Panc1 (cell line): Measurements from ENCODE around the gene WDR75. TPM values are rescaled to one million over a fixed set of nuclear protein-coding genes. Genes with fewer than 3 reads are reported as not detected.

Source experiments
- ATAC-seq: fragments of 200-7000 bp; cut with Tn5 transposase; 2 replicates; pipeline ENCODE4 v1.9.1; 2020; ENCODE audit warnings: mild to moderate bottlenecking, moderate library complexity
- BruUV-seq: library from RNA; stranded (reverse); fragments of 400-500 nt; replicated peaks from 2 replicates; lab custom pipeline; 2021; lab: Mats Ljungman, UMichigan
- CTCF ChIA-PET: fragments of 300-600 bp; sonication (Branson Sonifier 250); formaldehyde crosslinking; loops from one replicate; lab custom pipeline; 2022; ENCODE audit warnings: antibody characterized with exemption; lab: Charles Lee
- POLR2A ChIA-PET: fragments of 300-600 bp; sonication (Branson Sonifier 250); formaldehyde crosslinking; loops from one replicate; lab custom pipeline; 2022; ENCODE audit warnings: antibody characterized with exemption; lab: Charles Lee
- DNase-seq: peaks from one replicate; pipeline ENCODE4 v3.0.0-alpha.2; 2010; ENCODE audit warnings: low read depth, low spot score
- H3K27ac ChIP-seq: 2 replicates; pipeline ENCODE4 v1.5.1; 2011; ENCODE audit warnings: mild to moderate bottlenecking, low read length, inconsistent platforms
- H3K27me3 ChIP-seq: fragments of 200-500 bp; sonication (Bioruptor generic); 2 replicates; pipeline ENCODE4 v1.6.0; 2014; ENCODE audit warnings: low read length, inconsistent platforms; ENCODE audit not compliant: control insufficient read depth, insufficient read depth
- H3K36me3 ChIP-seq: fragments of 200-500 bp; sonication (Bioruptor generic); 2 replicates; pipeline ENCODE4 v1.5.1; 2014; ENCODE audit warnings: inconsistent platforms, mild to moderate bottlenecking, low read length, moderate library complexity; ENCODE audit not compliant: control insufficient read depth, insufficient read depth
- H3K4me1 ChIP-seq: 2 replicates; pipeline ENCODE4 v1.5.1; 2011; ENCODE audit warnings: inconsistent platforms, mild to moderate bottlenecking, low read length, moderate library complexity; ENCODE audit not compliant: control insufficient read depth, insufficient read depth
- H3K4me3 ChIP-seq, 2 experiments: 2 replicates each; pipeline ENCODE4 v1.5.1; 2011 to 2012; ENCODE audit warnings: low read depth in 2 of 2, low read length in 2 of 2, mild to moderate bottlenecking in 2 of 2, inconsistent platforms in 1 of 2, moderate library complexity in 1 of 2
- H3K9me3 ChIP-seq: fragments of 200-500 bp; sonication (Bioruptor generic); 2 replicates; pipeline ENCODE4 v1.5.1; 2014; ENCODE audit warnings: low read depth, mild to moderate bottlenecking, inconsistent platforms, low read length, moderate library complexity; ENCODE audit not compliant: control insufficient read depth, insufficient read depth
- CTCF ChIP-seq: fragments of 450-650 bp; IDR thresholded peaks from 2 replicates; pipeline ENCODE4 v1.5.1; 2017; ENCODE audit warnings: mild to moderate bottlenecking
- POLR2AphosphoS5 ChIP-seq: IDR thresholded peaks from 2 replicates; pipeline ENCODE4 v1.6.1; 2012; ENCODE audit warnings: mild to moderate bottlenecking, low read depth, low read length, moderate library complexity
- REST ChIP-seq, 2 experiments: IDR thresholded peaks; 2 replicates each; pipeline ENCODE4 v1.6.1; 2011 to 2012; ENCODE audit warnings: low read depth in 2 of 2, control low read depth in 1 of 2, low read length in 1 of 2, mild to moderate bottlenecking in 1 of 2, moderate library complexity in 1 of 2; ENCODE audit not compliant: insufficient read depth in 1 of 2
- SIN3A ChIP-seq: IDR thresholded peaks from 2 replicates; pipeline ENCODE4 v1.6.1; 2012; ENCODE audit warnings: low read depth, mild to moderate bottlenecking, low read length, moderate library complexity, borderline replicate concordance; ENCODE audit not compliant: insufficient read depth
- TCF7L2 ChIP-seq: IDR thresholded peaks from 2 replicates; pipeline ENCODE4 v1.6.1; 2011; ENCODE audit warnings: mild to moderate bottlenecking, low read depth, low read length, inconsistent platforms
- in situ Hi-C: cut with HindIII; loops from 2 replicates; pipeline ENCODE4 v1.10.0; 2016; ENCODE audit warnings: low sequenced_read_pairs, low pct_unique_long_range_greater_than_20kb
- intact Hi-C: fragments of 100-400 bp; cut with micrococcal nuclease; formaldehyde crosslinking; loops from one replicate; pipeline ENCODE4 v1.10.0; 2022; ENCODE audit not compliant: unreplicated experiment
- total RNA-seq: library from RNA; stranded (reverse); gene quantifications from one replicate; pipeline ENCODE4 v1.2.1, GENCODE V29; 2021; ENCODE audit not compliant: unreplicated experiment

WDR75 gene
- total RNA-seq, 1 experiment from 2014 or later: 58.3 TPM

GRCh38 chr2:189485146-189485545 is 43.9 kb downstream of the WDR75 start:
- Histone ChIP-seq H3K4me3 (no peak overlapping the region), H3K36me3 (no peaks in the 10 kb centered on the region), H3K27me3 (no peaks in the 10 kb centered on the region; the same call in 1 of the 2 replicates), H3K27ac (no peak overlapping the region), H3K4me1 (no peaks in the 10 kb centered on the region), H3K9me3 (no peaks in the 10 kb centered on the region)
- intact Hi-C loops: no loop called here
- ATAC-seq (no peak), DNase-seq (no peak)
- in situ Hi-C loops: no loop called here
- POLR2A ChIA-PET: no interaction called here
- CTCF ChIA-PET: no interaction called here
- no peak for TF ChIP-seq POLR2AphosphoS5
- no peak for TF ChIP-seq CTCF
- no peak for TF ChIP-seq SIN3A
- TF ChIP-seq REST (IDR thresholded peaks at IDR 0.05; ENCODE audit: insufficient read depth in 1 of 2, low read depth in 2 of 2, low read length in 1 of 2): no peak
- no peak for TF ChIP-seq TCF7L2
- BruUV-seq: no TSS peak

- Histone ChIP-seq H3K27ac (no peak overlapping the region), H3K27me3 (peaks cover 1% of the 10 kb centered on the region; the same call in 1 of the 2 replicates), H3K4me1 (no peaks in the 10 kb centered on the region), H3K9me3 (no peaks in the 10 kb centered on the region), H3K4me3 (no peak overlapping the region), H3K36me3 (no peaks in the 10 kb centered on the region)
- TF ChIP-seq REST (IDR thresholded peaks at IDR 0.05; ENCODE audit: insufficient read depth in 1 of 2, low read depth in 2 of 2, low read length in 1 of 2) (no peak), TCF7L2 (no peak), POLR2AphosphoS5 (no peak), SIN3A (no peak), CTCF (no peak)
- intact Hi-C loops (no loop called here), in situ Hi-C loops (no loop called here)
- DNase-seq (no peak), ATAC-seq (no peak)
- CTCF ChIA-PET: no interaction called here
- POLR2A ChIA-PET: no interaction called here
- no TSS peak for BruUV-seq
These were observed 45.0 kb downstream of the WDR75 start for GRCh38 chr2:189486237-189486770.
